ENCODE results near the gene KDM2A. TPM values are rescaled to one million over a fixed set of nuclear protein-coding genes. Genes with fewer than 3 reads are reported as not detected.

The KDM2A gene
- total RNA-seq, 1 experiment from 2014 or later: 12.6 TPM

DNA sequence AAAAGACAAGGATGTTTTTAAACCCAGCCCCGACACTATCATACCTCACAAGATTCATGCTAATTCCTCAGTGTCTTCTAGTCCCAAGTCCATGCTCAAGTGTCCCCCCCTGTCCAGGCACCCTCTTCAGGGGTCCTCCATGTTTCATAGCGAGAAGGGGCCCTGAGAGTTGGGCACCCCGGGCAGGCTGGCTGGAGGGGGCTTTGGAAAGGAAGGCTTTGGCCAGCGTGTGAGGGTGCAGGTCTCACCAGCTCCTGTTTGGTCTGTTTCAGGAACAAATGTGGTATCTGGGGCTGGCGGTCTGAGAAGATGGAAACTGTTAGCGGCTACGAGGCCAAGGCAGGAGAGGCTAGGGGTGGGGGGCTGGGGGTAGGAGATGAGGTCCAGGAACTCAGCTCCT is 179.7 kb downstream of the KDM2A start:
- in situ Hi-C loops (cut with HindIII; ENCODE audit: low pct_unique_long_range_greater_than_20kb, low sequenced_read_pairs): no loop called here

DNA sequence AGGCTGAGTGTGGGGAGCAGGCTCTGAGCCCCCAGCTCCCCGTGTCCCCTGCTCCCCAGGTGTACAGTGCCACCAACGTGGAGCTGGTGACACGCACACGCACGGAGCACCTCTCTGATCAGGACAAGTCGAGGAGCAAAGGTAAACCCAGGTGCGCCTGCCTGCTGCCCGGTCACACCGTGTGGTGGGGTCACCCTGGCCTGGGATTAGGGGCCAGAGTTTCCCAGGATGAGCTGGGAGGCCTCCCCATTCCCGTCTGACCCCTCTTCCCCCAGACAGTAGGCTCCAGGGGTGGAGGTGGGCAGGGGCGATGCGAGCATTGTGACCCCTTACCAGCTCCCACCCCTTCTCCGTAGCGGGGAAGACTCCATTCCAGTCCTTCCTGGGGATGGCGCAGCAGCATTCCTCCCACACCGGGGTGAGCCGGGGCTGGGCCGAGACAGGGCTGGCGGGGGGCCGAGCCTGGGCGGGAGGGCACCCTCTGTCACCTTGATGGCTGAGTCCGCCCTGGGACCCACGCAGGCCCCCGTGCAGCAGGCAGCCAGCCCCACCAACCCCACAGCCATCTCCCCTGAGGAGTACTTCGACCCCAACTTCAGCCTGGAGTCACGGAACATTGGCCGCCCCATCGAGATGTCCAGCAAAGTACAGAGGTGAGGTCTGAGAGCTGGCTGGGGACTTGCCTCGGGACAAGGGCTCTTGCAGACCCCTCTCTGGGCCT is 180.6 kb downstream of the KDM2A start:
- DNase-seq (ENCODE audit: low read depth, low spot score): no peak
- in situ Hi-C loops (cut with HindIII; ENCODE audit: low pct_unique_long_range_greater_than_20kb, low sequenced_read_pairs): no loop called here

More for the DNA sequence above, 179.7 kb downstream of the KDM2A start:
- DNase-seq (ENCODE audit: low read depth, low spot score): no peak

DNA sequence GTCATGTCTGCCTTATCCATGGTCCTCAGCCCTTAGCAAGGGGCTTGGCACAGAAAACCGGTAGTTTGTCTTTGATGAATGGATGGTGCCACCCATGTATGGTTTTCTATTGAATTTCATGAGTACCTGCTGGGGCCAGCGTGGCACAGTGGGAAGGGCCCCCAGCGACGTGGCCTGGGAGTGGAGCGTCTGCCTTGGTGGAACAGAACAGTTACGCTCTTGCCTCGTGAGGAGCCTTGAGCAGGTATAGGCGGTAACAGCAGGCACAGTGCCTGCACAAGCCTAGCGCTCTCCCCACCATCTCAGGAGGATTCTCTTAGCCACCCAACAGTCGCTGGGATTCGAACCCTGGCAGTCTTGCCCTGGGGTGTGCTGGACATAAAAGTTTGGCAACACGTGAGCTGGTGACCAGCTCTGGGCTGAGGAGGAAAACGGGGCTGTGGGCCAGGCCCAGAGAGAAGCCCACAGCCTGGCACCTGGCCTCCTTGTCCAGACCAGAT is 181.2 kb downstream of the KDM2A start:
- in situ Hi-C loops (cut with HindIII; ENCODE audit: low pct_unique_long_range_greater_than_20kb, low sequenced_read_pairs): no loop called here
- no peak for DNase-seq (ENCODE audit: low read depth, low spot score)

DNA sequence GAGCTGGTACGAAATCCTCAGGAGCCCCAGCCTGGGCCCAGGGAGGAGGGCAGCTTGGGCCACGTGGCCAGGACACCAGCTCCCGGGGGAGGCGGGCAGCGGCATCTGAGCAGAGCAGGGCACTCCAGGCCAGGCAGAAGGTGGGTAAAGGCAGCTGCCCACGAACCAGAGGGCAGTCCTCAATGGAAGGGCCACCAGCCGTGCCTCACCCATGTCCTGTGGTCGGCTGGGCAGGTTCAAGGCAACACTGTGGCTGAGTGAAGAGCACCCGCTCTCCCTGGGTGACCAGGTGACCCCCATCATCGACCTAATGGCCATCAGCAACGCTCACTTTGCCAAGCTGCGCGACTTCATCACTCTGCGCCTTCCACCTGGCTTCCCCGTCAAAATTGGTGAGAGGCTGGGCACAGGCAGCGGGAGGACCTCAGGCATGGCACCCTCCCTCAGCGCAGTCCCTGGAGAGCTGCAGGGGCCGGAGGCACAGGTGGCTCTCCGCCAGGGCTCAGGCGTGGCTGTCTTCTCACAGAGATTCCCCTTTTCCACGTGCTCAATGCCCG is 181.8 kb downstream of the KDM2A start:
- DNase-seq (ENCODE audit: low read depth, low spot score): no peak
- in situ Hi-C loops (cut with HindIII; ENCODE audit: low pct_unique_long_range_greater_than_20kb, low sequenced_read_pairs): no loop called here

DNA sequence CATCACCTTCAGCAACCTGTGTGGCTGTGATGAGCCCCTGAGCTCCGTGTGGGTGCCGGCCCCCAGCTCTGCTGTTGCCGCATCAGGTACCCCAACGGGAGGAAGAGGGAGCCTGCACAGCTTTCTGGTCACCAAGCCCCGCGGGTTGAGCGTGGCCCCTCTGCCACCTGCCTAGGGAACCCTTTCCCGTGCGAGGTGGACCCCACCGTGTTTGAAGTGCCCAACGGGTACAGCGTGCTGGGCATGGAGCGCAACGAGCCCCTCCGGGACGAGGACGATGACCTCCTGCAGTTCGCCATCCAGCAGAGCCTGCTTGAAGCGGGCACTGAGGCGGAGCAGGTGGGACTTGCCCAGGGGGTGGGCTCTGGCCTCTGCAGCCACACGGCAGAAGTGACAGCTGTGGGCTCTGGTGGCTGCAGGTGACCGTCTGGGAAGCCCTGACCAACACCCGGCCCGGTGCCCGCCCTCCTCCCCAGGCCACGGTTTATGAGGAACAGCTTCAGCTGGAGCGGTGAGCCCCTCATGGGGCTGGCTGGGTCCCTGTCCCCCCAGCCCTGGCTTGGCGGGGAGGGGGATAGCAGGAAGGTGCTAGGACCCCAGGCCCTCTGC is 182.4 kb downstream of the KDM2A start:
- in situ Hi-C loops (cut with HindIII; ENCODE audit: low pct_unique_long_range_greater_than_20kb, low sequenced_read_pairs): no loop called here
- DNase-seq (ENCODE audit: low read depth, low spot score): no peak

DNA sequence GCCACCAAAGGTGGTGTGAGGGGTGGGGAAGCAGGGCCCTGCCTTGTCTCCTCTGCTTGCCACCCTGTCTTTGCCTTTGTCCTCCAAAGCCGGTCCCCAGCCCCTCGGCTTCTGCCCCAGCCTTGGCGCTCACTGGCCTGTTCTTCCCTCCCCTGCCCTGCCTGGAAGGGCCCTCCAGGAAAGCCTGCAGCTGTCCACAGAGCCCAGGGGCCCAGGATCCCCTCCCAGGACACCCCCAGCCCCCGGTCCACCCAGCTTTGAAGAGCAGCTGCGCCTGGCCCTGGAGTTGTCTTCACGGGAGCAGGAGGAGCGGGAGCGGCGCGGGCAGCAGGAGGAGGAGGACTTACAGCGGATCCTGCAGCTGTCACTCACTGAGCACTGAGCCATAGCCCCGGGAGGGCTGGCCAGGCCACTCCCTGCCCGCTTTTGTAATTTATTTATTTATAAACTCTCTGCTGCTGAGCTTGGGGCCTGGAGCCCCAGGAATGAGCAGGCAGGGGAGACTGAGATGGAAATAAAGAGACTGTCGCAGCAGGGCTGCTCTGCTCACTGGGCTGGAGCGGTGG is 183.0 kb downstream of the KDM2A start:
- no peak for DNase-seq (ENCODE audit: low read depth, low spot score)
- in situ Hi-C loops (cut with HindIII; ENCODE audit: low pct_unique_long_range_greater_than_20kb, low sequenced_read_pairs): no loop called here

DNA sequence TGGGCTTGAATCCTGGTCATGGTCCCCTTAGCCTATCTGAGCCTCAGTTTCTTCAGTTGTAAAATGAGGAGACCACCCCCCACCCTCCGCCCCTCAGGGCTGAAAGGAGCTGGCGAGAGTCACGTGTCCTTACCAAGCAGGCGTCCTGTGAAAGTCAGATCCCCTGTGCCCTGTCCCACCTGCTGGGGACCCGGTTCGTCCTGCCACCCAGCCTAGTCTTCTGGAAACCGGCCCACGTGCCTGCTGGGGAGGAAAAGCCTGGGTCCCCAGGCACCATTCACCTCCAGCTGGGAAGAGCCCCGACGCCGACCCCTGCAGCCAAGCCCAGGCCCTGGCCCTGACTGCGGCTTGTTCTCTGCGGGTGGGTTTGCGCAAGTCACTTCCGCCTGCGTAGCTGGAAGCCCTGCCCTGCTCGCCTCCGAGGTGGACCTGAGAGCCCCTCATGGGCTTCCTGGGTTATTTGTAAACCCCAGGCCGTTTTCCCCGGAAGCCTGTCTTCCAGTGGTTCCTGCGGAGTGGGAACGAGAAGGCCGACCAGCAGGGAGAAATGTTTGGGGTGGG is 183.6 kb downstream of the KDM2A start:
- in situ Hi-C loops (cut with HindIII; ENCODE audit: low pct_unique_long_range_greater_than_20kb, low sequenced_read_pairs): no loop called here
- no peak for DNase-seq (ENCODE audit: low read depth, low spot score)

DNA sequence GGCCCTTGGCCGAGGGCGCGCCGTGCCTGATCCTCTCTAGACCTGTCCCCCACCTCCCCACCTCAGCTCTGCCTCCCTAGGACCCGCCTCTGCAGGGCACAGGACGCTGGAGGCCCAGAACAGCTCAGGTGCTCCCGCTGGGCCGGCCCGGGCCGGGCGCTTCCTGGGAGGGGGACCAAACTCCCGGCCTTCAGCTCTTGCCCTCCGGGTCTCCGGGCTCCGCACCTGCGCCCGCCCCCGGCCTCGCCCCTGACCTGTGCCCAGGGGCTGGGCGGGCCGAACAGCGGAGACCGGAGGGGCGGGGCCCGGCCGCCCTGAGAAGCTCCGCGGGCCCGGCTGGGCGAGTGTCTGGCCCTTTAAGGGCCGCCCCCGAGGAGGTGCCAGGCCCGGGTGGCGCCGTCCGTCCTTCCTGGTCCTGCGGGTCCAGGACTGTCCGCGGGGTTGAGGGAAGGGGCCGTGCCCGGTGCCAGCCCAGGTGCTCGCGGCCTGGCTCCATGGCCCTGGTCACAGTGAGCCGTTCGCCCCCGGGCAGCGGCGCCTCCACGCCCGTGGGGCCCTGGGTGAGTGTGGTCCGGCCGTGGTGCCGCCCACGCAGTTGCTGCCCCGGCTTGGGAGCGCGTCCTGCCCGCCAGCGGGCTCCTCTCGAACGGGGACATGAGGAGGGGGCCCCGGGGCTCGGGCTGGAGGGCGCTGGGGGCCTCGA is 184.2 kb downstream of the KDM2A start, which contains the start of gene SSH3:
TSS of gene SSH3 (plus strand) at position 399 of the 703 bp plus-strand sequence. CDS start at position 495, 96 bp downstream.
- in situ Hi-C loops (cut with HindIII; ENCODE audit: low pct_unique_long_range_greater_than_20kb, low sequenced_read_pairs): no loop called here
- DNase-seq (ENCODE audit: low read depth, low spot score): peak; percentile 54

DNA sequence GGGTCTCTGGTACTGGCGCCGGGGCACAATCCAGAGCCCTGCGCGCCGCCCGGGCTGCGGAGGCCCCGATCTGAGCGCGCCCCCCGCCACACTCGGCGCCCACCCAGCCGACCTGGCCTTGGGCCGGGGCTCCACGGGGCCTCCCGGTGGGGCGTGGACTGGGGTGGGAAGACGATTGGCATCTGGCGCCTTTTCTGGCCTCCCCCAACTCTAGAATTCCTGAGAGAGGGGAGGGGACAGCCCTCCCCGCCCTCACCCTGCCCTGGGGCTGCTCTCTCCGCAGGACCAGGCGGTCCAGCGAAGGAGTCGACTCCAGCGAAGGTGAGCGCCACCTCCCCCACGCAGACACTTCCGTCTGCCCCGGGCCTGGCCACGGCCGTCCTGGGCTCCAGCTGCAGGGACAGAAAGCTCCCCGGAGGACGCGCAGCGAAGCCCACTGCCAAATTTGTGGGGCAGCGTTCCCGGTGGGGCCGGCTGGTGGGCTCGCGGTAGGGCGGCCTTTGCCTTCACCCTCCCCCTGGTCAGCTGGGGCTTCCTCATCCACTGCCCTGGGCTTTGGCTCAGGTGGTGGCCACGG is 184.9 kb downstream of the KDM2A start:
- DNase-seq (ENCODE audit: low read depth, low spot score): no peak
- in situ Hi-C loops (cut with HindIII; ENCODE audit: low pct_unique_long_range_greater_than_20kb, low sequenced_read_pairs): no loop called here

DNA sequence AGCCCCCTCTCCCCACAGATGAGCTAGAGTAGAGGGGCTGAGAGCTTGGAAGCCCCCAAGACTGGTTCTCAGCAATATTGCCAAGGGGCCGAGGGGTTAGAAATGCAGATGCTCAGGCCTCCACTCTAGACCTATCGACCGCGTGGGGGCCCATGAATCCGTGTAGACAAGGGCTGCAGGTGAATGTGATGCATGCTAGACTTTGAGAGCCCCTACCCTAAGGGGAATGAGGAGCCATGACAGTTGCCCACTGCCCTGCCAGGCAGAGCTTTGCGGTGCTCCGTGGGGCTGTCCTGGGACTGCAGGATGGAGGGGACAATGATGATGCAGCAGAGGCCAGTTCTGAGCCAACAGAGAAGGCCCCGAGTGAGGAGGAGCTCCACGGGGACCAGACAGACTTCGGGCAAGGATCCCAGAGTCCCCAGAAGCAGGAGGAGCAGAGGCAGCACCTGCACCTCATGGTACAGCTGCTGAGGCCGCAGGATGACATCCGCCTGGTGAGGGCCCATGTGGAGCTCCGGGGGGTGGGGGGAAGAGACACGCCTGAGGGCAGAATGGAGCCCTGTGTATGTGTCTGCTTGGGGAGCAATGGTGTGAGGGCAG is 185.5 kb downstream of the KDM2A start:
- in situ Hi-C loops (cut with HindIII; ENCODE audit: low pct_unique_long_range_greater_than_20kb, low sequenced_read_pairs): no loop called here
- no peak for DNase-seq (ENCODE audit: low read depth, low spot score)

DNA sequence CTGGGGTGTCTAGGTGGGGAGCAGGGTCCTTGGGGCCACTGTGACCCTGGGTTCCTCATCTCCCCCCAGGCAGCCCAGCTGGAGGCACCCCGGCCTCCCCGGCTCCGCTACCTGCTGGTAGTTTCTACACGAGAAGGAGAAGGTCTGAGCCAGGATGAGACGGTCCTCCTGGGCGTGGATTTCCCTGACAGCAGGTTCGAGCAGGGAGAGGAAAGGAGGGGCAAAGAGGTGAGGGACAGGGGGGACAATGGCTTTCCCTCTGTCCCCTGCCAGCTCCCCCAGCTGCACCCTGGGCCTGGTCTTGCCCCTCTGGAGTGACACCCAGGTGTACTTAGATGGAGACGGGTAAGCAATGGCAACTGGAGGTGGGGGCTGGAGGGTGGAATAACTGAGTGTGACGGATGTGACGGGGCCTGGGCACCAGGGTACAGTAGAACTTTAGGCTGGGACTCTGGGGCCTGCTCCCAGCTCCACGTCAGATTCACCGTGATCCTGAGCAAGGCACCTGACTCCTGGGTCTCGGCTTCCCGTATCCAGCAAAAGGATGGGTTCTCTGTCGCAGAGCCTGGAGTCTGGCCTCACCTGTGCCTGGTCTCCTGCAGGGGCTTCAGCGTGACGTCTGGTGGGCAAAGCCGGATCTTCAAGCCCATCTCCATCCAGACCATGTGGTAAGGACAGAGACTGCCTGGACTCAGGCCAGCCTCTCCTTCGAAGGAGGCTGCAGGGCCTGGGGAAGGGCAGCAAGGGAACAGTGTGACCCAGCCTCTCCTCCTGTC is 187.9 kb downstream of the KDM2A start:
- no peak for DNase-seq (ENCODE audit: low read depth, low spot score)
- in situ Hi-C loops (cut with HindIII; ENCODE audit: low pct_unique_long_range_greater_than_20kb, low sequenced_read_pairs): no loop called here

DNA sequence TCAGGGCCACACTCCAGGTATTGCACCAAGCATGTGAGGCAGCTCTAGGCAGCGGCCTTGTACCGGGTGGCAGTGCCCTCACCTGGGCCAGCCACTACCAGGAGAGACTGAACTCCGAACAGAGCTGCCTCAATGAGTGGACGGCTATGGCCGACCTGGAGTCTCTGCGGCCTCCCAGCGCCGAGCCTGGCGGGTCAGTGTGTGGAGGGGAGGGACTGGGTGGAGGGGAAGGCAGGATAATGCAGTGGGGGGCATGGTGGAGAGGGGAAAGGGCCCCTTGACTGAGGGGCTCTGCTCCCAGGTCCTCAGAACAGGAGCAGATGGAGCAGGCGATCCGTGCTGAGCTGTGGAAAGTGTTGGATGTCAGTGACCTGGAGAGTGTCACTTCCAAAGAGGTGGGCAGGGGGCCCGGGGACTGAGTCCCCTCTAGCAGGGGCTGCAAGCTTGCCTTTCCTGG is 188.5 kb downstream of the KDM2A start:
- in situ Hi-C loops (cut with HindIII; ENCODE audit: low pct_unique_long_range_greater_than_20kb, low sequenced_read_pairs): no loop called here
- no peak for DNase-seq (ENCODE audit: low read depth, low spot score)

Other genes starting within 250 kb of the KDM2A start
- gene PC, start 160.9 kb upstream of the KDM2A start, total RNA-seq (2014; rRNA removed; shearing (Covaris generic)): 17.0 and 19.9 TPM in 2 replicates
- gene C11orf86, start 144.0 kb upstream of the KDM2A start, total RNA-seq (2014; rRNA removed; shearing (Covaris generic)): not detected in 2 replicates
- 0.19 TPM in 1 of 2 replicates, not detected in the other for gene SYT12, start 96.1 kb upstream of the KDM2A start, total RNA-seq (2014; rRNA removed; shearing (Covaris generic))
- not detected in 2 replicates for gene RHOD, start 62.4 kb upstream of the KDM2A start, total RNA-seq (2014; rRNA removed; shearing (Covaris generic))
- gene GRK2, start 147.2 kb downstream of the KDM2A start, total RNA-seq (2014; rRNA removed; shearing (Covaris generic)): 25.0 and 29.6 TPM in 2 replicates
- 16.9 and 17.8 TPM in 2 replicates for gene ANKRD13D, start 170.0 kb downstream of the KDM2A start, total RNA-seq (2014; rRNA removed; shearing (Covaris generic))
- 3.8 and 5.9 TPM in 2 replicates for gene SSH3, start 184.3 kb downstream of the KDM2A start, total RNA-seq (2014; rRNA removed; shearing (Covaris generic))
- gene POLD4, start 234.3 kb downstream of the KDM2A start, total RNA-seq (2014; rRNA removed; shearing (Covaris generic)): 20.2 and 21.8 TPM in 2 replicates